H1 (cell line): ENCODE results near the gene C19orf38. TPM values are rescaled to one million over a fixed set of nuclear protein-coding genes. Genes with fewer than 3 reads are reported as not detected.

Source experiments
- ASH2L ChIP-seq: fragments of 200-600, 300-600 bp; sonication (generic); IDR thresholded peaks from one replicate; pipeline ENCODE4 v1.7.1; 2017; ENCODE audit warnings: low read length
- CBX5 ChIP-seq: fragments of 300-800, 300-1000 bp; sonication (generic); IDR thresholded peaks from 2 replicates; pipeline ENCODE4 v1.7.1; 2016; ENCODE audit warnings: antibody characterized with exemption, low read length, low read depth
- NANOG ChIP-seq: IDR thresholded peaks from 2 replicates; pipeline ENCODE4 v1.6.1; 2011; ENCODE audit warnings: low read length, low read depth, mild to moderate bottlenecking, inconsistent platforms; ENCODE audit not compliant: insufficient read depth, poor library complexity, severe bottlenecking
- POLR2A ChIP-seq, 2 experiments: IDR thresholded peaks; 1 replicate in 1 of 2; 2 replicates in 1 of 2; pipeline ENCODE4 v1.6.1; 2011; ENCODE audit warnings: low read depth in 2 of 2, low read length in 2 of 2, mild to moderate bottlenecking in 2 of 2; ENCODE audit errors: control extremely low read depth in 1 of 2
- POLR2AphosphoS5 ChIP-seq: IDR thresholded peaks from 2 replicates; pipeline ENCODE4 v1.6.1; 2011; ENCODE audit warnings: low read depth, low read length
- SIN3A ChIP-seq, 2 experiments: IDR thresholded peaks in 1 of 2; conservative IDR thresholded peaks in 1 of 2; 2 replicates each; pipeline ENCODE4 v1.6.1; 2011 to 2012; ENCODE audit warnings: low read length in 2 of 2, improper control_type of control experiment in 1 of 2, low read depth in 1 of 2, mild to moderate bottlenecking in 1 of 2
- SIRT6 ChIP-seq: IDR thresholded peaks from one replicate; pipeline ENCODE4 v1.7.1; 2012; ENCODE audit warnings: low read length, inconsistent platforms
- SRF ChIP-seq: IDR thresholded peaks from 2 replicates; pipeline ENCODE4 v1.6.1; 2011; ENCODE audit warnings: mild to moderate bottlenecking, low read depth, low read length, moderate library complexity
- TAF1 ChIP-seq: IDR thresholded peaks from 2 replicates; pipeline ENCODE4 v1.6.1; 2011; ENCODE audit warnings: mild to moderate bottlenecking, low read depth, low read length
- TCF12 ChIP-seq: IDR thresholded peaks from 2 replicates; pipeline ENCODE4 v1.6.1; 2011; ENCODE audit warnings: low read depth, mild to moderate bottlenecking, low read length
- ZNF274 ChIP-seq: IDR thresholded peaks from 2 replicates; pipeline ENCODE4 v1.7.0; 2012; ENCODE audit warnings: low read length, borderline replicate concordance; ENCODE audit errors: extremely low read depth
- polyA plus RNA-seq, 7 experiments: library from polyadenylated mRNA; depleted of rRNA in 3 of 7; stranded (reverse) in 5 of 7; unstranded in 2 of 7; fragments of >200 nt in 5 of 7; fragments of 200-250 nt in 2 of 7; gene quantifications; 1 replicate in 5 of 7; 2 replicates in 1 of 7; 4 replicates in 1 of 7; pipeline versions ENCODE4 v1.2.1 to v1.2.3, GENCODE V29; 2011 to 2013; ENCODE audit warnings: missing spikeins in 2 of 7, mixed read lengths in 2 of 7
- total RNA-seq: library from RNA; stranded (reverse); fragmentation: NEBNext Ultra II Directional; extraction: Animal tissue kit (Norgen Biotek cat#: 25700); gene quantifications from 2 replicates; pipeline ENCODE4 v1.2.1, GENCODE V29; 2021
- TF ChIP-seq, protein P1 (sequence below): fragments of 300-600 bp; sonication (generic); IDR thresholded peaks from 2 replicates; pipeline ENCODE4 v1.7.1; 2012; ENCODE audit warnings: low read length, moderate library complexity, mild to moderate bottlenecking, inconsistent platforms; ENCODE audit not compliant: insufficient replicate concordance

Gene C19orf38
- total and polyA plus RNA-seq, 2 of the 8 experiments (the other 6 are each of a cell fraction or from before 2014, with no cell fraction given) = 0.53 TPM; not detected in 1

DNA sequence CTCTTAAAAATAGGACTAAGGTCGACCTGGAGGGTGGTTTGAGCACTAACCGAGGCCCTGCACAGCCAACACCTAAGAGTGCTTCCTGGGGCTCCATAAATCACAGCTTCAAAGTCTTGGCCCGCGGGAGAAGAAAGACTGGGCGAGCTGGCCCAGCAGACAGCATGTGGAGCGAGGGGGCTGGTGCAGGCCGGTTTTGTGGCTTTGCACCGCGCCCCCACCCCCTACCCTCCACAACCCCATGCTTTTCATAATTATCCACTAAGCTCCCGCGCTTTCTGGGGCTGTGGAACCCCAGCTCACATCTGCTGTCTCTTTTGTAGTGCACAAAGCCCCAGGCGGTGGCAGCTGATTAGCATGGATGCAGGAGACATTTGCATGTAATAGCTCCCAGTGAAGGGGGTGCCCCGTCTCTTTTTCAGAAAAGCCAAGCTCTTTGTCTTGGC, 40.2 kb downstream of the C19orf38 start (continued):
- TF ChIP-seq, protein P1, sequence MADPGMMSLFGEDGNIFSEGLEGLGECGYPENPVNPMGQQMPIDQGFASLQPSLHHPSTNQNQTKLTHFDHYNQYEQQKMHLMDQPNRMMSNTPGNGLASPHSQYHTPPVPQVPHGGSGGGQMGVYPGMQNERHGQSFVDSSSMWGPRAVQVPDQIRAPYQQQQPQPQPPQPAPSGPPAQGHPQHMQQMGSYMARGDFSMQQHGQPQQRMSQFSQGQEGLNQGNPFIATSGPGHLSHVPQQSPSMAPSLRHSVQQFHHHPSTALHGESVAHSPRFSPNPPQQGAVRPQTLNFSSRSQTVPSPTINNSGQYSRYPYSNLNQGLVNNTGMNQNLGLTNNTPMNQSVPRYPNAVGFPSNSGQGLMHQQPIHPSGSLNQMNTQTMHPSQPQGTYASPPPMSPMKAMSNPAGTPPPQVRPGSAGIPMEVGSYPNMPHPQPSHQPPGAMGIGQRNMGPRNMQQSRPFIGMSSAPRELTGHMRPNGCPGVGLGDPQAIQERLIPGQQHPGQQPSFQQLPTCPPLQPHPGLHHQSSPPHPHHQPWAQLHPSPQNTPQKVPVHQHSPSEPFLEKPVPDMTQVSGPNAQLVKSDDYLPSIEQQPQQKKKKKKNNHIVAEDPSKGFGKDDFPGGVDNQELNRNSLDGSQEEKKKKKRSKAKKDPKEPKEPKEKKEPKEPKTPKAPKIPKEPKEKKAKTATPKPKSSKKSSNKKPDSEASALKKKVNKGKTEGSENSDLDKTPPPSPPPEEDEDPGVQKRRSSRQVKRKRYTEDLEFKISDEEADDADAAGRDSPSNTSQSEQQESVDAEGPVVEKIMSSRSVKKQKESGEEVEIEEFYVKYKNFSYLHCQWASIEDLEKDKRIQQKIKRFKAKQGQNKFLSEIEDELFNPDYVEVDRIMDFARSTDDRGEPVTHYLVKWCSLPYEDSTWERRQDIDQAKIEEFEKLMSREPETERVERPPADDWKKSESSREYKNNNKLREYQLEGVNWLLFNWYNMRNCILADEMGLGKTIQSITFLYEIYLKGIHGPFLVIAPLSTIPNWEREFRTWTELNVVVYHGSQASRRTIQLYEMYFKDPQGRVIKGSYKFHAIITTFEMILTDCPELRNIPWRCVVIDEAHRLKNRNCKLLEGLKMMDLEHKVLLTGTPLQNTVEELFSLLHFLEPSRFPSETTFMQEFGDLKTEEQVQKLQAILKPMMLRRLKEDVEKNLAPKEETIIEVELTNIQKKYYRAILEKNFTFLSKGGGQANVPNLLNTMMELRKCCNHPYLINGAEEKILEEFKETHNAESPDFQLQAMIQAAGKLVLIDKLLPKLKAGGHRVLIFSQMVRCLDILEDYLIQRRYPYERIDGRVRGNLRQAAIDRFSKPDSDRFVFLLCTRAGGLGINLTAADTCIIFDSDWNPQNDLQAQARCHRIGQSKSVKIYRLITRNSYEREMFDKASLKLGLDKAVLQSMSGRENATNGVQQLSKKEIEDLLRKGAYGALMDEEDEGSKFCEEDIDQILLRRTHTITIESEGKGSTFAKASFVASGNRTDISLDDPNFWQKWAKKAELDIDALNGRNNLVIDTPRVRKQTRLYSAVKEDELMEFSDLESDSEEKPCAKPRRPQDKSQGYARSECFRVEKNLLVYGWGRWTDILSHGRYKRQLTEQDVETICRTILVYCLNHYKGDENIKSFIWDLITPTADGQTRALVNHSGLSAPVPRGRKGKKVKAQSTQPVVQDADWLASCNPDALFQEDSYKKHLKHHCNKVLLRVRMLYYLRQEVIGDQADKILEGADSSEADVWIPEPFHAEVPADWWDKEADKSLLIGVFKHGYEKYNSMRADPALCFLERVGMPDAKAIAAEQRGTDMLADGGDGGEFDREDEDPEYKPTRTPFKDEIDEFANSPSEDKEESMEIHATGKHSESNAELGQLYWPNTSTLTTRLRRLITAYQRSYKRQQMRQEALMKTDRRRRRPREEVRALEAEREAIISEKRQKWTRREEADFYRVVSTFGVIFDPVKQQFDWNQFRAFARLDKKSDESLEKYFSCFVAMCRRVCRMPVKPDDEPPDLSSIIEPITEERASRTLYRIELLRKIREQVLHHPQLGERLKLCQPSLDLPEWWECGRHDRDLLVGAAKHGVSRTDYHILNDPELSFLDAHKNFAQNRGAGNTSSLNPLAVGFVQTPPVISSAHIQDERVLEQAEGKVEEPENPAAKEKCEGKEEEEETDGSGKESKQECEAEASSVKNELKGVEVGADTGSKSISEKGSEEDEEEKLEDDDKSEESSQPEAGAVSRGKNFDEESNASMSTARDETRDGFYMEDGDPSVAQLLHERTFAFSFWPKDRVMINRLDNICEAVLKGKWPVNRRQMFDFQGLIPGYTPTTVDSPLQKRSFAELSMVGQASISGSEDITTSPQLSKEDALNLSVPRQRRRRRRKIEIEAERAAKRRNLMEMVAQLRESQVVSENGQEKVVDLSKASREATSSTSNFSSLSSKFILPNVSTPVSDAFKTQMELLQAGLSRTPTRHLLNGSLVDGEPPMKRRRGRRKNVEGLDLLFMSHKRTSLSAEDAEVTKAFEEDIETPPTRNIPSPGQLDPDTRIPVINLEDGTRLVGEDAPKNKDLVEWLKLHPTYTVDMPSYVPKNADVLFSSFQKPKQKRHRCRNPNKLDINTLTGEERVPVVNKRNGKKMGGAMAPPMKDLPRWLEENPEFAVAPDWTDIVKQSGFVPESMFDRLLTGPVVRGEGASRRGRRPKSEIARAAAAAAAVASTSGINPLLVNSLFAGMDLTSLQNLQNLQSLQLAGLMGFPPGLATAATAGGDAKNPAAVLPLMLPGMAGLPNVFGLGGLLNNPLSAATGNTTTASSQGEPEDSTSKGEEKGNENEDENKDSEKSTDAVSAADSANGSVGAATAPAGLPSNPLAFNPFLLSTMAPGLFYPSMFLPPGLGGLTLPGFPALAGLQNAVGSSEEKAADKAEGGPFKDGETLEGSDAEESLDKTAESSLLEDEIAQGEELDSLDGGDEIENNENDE = peak; percentile 42
- TF ChIP-seq SIN3A (conservative IDR thresholded peaks at IDR 0.05 in 1 of 2, IDR thresholded peaks at IDR 0.05 in 1 of 2; ENCODE audit: low read depth in 1 of 2, low read length in 2 of 2) (0 out of 4 replicates have a peak, but pooled peaks of 1 of the 2 experiments have one; percentile 50), CBX5 (no peak), POLR2AphosphoS5 (no peak), ZNF274 (no peak), SRF (no peak), NANOG (peak; percentile 23), TAF1 (no peak), ASH2L (no peak), POLR2A (IDR thresholded peaks at IDR 0.05; ENCODE audit: control extremely low read depth in 1 of 2, low read depth in 2 of 2, low read length in 2 of 2) (no peak), SIRT6 (no peak), TCF12 (peak; percentile 78; the same call in 1 of the 2 replicates)
